ENCODE results near the gene LAS1L.

Gene LAS1L

DNA sequence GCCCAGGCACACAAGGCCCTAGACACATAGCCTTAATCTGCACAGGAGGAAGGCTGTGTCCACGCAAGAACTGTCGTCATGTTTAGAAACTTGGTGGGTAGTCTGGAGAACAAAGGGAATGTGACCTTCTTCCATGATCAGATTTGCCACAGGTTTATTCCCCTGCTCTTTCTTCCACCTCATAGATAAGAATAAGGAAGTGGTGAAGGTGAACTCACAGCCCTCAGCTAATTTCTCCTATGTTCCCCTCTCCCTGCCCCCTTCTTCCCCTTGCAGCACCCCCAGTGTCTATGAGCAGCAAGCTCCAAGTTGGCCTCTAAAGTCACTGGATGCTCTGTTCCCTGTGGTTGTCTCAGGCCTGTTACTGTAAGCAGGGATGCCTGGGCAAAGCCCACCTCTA lies 39.8 kb upstream of the LAS1L start:
- H3K27ac ChIP-seq (ENCODE audit: extremely low read depth, low read depth, low read length), result no peak overlapping the region
- no peaks in the 10 kb centered on the region for H3K36me3 ChIP-seq (ENCODE audit: control insufficient read depth in 2 of 2, insufficient read depth in 1 of 2, low read length in 2 of 2)
- ChIA-PET CTCF (no interaction called here), POLR2A (no interaction called here)
- no peaks in the 10 kb centered on the region for H3K4me1 ChIP-seq (ENCODE audit: control insufficient read depth, insufficient read depth, low read length)
- no peaks in the 10 kb centered on the region for H3K9me3 ChIP-seq (ENCODE audit: control insufficient read depth, insufficient read depth, low read depth, low read length)
- no peak for TF ChIP-seq PRDM4 (tag by site-specific recombination; IDR thresholded peaks at IDR 0.05)
- no peak for TF ChIP-seq ZNF560 (tag by site-specific recombination; IDR thresholded peaks at IDR 0.05; ENCODE audit: borderline replicate concordance)
- TF ChIP-seq ZNF837 (tag by site-specific recombination; IDR thresholded peaks at IDR 0.05), result no peak
- no peak for TF ChIP-seq ZBTB44 (tag by site-specific recombination; IDR thresholded peaks at IDR 0.05)
- TF ChIP-seq ZNF140 (tag by site-specific recombination; IDR thresholded peaks at IDR 0.05), result no peak
- no peak for TF ChIP-seq ZNF692 (tag by site-specific recombination; IDR thresholded peaks at IDR 0.05)
- TF ChIP-seq ZNF221 (tag by site-specific recombination; IDR thresholded peaks at IDR 0.05; ENCODE audit: borderline replicate concordance), result no peak
- TF ChIP-seq REST (tag by site-specific recombination; IDR thresholded peaks at IDR 0.05), result no peak
- no peak overlapping the region for H3K4me3 ChIP-seq (ENCODE audit: low read depth, low read length)

- no peaks in the 10 kb centered on the region for H3K4me1 ChIP-seq (ENCODE audit: control insufficient read depth, insufficient read depth, low read length)
- CTCF ChIA-PET, result interaction anchor here (0.7 kb wide), 1 partner anchor 545 kb away, joined by 4 read pairs; no protein-coding TSS in a partner anchor
- TF ChIP-seq BCL6B (tag by site-specific recombination; IDR thresholded peaks at IDR 0.05) (no peak), ZNF350 (tag by site-specific recombination; IDR thresholded peaks at IDR 0.05) (no peak), ZBTB17 (tag by site-specific recombination; IDR thresholded peaks at IDR 0.05) (no peak), ZNF629 (tag by site-specific recombination; IDR thresholded peaks at IDR 0.05) (no peak), ZNF610 (tag by site-specific recombination; IDR thresholded peaks at IDR 0.05; ENCODE audit: borderline replicate concordance) (no peak), ZNF114 (tag by site-specific recombination; IDR thresholded peaks at IDR 0.05) (no peak), ZNF76 (tag by site-specific recombination; IDR thresholded peaks at IDR 0.05; ENCODE audit: borderline replicate concordance, low read depth) (no peak), ZNF132 (tag by site-specific recombination; IDR thresholded peaks at IDR 0.05; ENCODE audit: borderline replicate concordance) (no peak), BCL11B (tag by site-specific recombination; IDR thresholded peaks at IDR 0.05; ENCODE audit: low read depth) (no peak)
- TF ChIP-seq, protein P1, sequence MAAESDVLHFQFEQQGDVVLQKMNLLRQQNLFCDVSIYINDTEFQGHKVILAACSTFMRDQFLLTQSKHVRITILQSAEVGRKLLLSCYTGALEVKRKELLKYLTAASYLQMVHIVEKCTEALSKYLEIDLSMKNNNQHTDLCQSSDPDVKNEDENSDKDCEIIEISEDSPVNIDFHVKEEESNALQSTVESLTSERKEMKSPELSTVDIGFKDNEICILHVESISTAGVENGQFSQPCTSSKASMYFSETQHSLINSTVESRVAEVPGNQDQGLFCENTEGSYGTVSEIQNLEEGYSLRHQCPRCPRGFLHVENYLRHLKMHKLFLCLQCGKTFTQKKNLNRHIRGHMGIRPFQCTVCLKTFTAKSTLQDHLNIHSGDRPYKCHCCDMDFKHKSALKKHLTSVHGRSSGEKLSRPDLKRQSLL (tag by site-specific recombination; IDR thresholded peaks at IDR 0.05), result no peak
These were observed 38.4 kb upstream of the LAS1L start for GRCh38 chrX:65572971-65573370.

More at GRCh38 chrX:65572971-65573370, 38.4 kb upstream of the LAS1L start:
- Histone ChIP-seq H3K4me3 (ENCODE audit: low read depth, low read length) (no peak overlapping the region), H3K27ac (ENCODE audit: extremely low read depth, low read depth, low read length) (no peak overlapping the region), H3K9me3 (ENCODE audit: control insufficient read depth, insufficient read depth, low read depth, low read length) (no peaks in the 10 kb centered on the region), H3K36me3 (ENCODE audit: control insufficient read depth in 2 of 2, insufficient read depth in 1 of 2, low read length in 2 of 2) (no peaks in the 10 kb centered on the region)
- POLR2A ChIA-PET, result no interaction called here

Data from HEK293 (cell line).